ENCODE measurements around the gene OST4.

OST4 gene

GRCh38 chr2:27087823-27088410, 16.5 kb upstream of the OST4 start:
- Histone ChIP-seq H3K36me3 (ENCODE audit: insufficient read depth, low read length) (peaks cover 2% of the 10 kb centered on the region; the same call in 1 of the 2 replicates), H3K4me3 (peak overlapping the region; percentile 82), H3K9ac (ENCODE audit: insufficient read length) (peak overlapping the region; percentile 71), H3K27ac (0 out of 2 replicates have a peak overlapping the region, but pooled peaks have one; percentile 19), H3K9me3 (ENCODE audit: low read depth, low read length) (no peaks in the 10 kb centered on the region)
- no peak for DNase-seq (ENCODE audit: low read depth, low spot score)
- no peak for TF ChIP-seq POLR2AphosphoS5 (IDR thresholded peaks at IDR 0.05; ENCODE audit: borderline replicate concordance, low read depth, low read length)
- no peak for TF ChIP-seq FOXP2 (optimal IDR thresholded peaks at IDR 0.05; ENCODE audit: control extremely low read depth, extremely low read length, insufficient read depth)
- TF ChIP-seq EZH2 (IDR thresholded peaks at IDR 0.05) = no peak

DNA sequence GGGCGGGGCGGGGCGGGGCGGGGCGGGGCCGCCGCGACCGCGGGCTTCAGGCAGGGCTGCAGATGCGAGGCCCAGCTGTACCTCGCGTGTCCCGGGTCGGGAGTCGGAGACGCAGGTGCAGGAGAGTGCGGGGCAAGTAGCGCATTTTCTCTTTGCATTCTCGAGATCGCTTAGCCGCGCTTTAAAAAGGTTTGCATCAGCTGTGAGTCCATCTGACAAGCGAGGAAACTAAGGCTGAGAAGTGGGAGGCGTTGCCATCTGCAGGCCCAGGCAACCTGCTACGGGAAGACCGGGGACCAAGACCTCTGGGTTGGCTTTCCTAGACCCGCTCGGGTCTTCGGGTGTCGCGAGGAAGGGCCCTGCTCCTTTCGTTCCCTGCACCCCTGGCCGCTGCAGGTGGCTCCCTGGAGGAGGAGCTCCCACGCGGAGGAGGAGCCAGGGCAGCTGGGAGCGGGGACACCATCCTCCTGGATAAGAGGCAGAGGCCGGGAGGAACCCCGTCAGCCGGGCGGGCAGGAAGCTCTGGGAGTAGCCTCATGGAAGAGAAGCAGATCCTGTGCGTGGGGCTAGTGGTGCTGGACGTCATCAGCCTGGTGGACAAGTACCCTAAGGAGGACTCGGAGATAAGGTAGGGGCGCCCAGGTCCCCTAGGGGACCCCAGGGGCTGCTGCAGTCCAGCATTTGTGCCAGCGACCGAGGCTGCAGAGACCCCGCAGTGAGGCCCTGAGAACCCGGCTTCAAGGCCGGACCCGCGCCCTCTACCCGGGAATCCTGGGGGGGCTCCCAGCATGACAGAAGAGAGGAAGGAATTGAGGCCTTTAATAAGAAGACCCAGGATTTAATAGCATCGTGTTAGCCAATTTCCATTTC, 15.5 kb upstream of the OST4 start, which contains the start of gene KHK:
Gene KHK (plus strand): TSS at position 49 of the 870 bp plus-strand sequence. CDS start 488 bp downstream, at position 537.
- H3K36me3 ChIP-seq (ENCODE audit: insufficient read depth, low read length) = peaks cover 10% of the 10 kb centered on the region; the same call in 1 of the 2 replicates
- no peak for DNase-seq (ENCODE audit: low read depth, low spot score)
- H3K4me3 ChIP-seq = peak within 1 kb of the TSS; percentile 82
- TF ChIP-seq EZH2 (IDR thresholded peaks at IDR 0.05) (no peak), FOXP2 (optimal IDR thresholded peaks at IDR 0.05; ENCODE audit: control extremely low read depth, extremely low read length, insufficient read depth) (no peak), POLR2AphosphoS5 (IDR thresholded peaks at IDR 0.05; ENCODE audit: borderline replicate concordance, low read depth, low read length) (no peak; the same call in 1 of the 2 replicates)
- H3K9me3 ChIP-seq (ENCODE audit: low read depth, low read length) = no peaks in the 10 kb centered on the region
- H3K27ac ChIP-seq = peak within 1 kb of the TSS; percentile 73; the same call in 1 of the 2 replicates
- peak within 1 kb of the TSS; percentile 91 for H3K9ac ChIP-seq (ENCODE audit: insufficient read length)

DNA sequence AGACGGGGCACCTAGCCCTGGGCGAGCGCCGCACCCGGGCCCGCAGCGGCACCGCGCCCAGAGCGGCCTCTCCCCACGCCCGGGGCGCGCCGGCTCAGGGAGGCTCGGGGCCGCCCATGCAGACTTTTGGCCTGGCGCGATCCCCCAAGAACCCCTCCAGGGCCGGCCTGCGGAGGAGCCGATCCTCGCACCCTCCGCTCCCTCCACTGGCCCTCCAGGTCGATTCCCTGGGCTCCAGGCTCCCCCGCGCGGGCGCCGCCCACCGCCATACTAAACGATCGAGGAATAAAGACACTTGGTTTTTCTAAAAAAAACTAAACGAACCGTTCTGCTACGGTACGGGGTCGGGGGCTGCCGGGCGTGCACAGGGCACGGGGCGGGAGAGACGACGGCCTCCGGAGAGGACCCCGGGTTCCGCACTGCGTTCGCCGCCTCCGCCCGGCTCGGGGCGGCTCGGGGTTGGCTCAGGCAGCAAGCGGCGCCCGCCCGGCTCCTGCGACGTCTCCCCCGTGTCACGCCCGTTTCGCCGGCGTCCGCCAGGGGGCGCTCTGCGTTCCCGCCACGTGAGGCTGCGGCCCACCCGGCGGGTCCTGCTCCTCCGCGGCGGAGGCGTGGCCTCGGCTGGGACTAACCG, 14.8 kb upstream of the OST4 start:
- no peak for DNase-seq (ENCODE audit: low read depth, low spot score)
- H3K9ac ChIP-seq (ENCODE audit: insufficient read length) = peak overlapping the region; percentile 91
- peak overlapping the region; percentile 82 for H3K4me3 ChIP-seq
- H3K36me3 ChIP-seq (ENCODE audit: insufficient read depth, low read length) = peaks cover 17% of the 10 kb centered on the region; the same call in 1 of the 2 replicates
- no peaks in the 10 kb centered on the region for H3K9me3 ChIP-seq (ENCODE audit: low read depth, low read length)
- peak; percentile 70 for TF ChIP-seq FOXP2 (optimal IDR thresholded peaks at IDR 0.05; ENCODE audit: control extremely low read depth, extremely low read length, insufficient read depth)
- TF ChIP-seq POLR2AphosphoS5 (IDR thresholded peaks at IDR 0.05; ENCODE audit: borderline replicate concordance, low read depth, low read length) = peak; percentile 69
- no peak for TF ChIP-seq EZH2 (IDR thresholded peaks at IDR 0.05)
- H3K27ac ChIP-seq = peak overlapping the region; percentile 73; the same call in 1 of the 2 replicates

DNA sequence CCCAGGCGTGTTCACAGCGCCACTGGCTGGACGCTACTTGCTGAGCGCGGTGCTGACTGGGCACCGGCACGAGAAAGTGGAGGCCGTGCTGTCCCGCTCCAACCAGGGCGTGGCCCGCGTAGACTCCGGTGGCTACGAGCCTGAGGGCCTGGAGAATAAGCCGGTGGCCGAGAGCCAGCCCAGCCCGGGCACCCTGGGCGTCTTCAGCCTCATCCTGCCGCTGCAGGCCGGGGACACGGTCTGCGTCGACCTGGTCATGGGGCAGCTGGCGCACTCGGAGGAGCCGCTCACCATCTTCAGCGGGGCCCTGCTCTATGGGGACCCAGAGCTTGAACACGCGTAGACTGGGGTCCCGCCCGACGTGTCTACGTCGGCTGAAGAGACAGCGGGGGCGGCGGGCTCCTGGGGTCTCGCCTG, 14.2 kb upstream of the OST4 start:
- Histone ChIP-seq H3K27ac (no peak overlapping the region), H3K4me3 (peak overlapping the region; percentile 82), H3K9ac (ENCODE audit: insufficient read length) (peak overlapping the region; percentile 91), H3K36me3 (ENCODE audit: insufficient read depth, low read length) (peaks cover 17% of the 10 kb centered on the region; the same call in 1 of the 2 replicates), H3K9me3 (ENCODE audit: low read depth, low read length) (no peaks in the 10 kb centered on the region)
- TF ChIP-seq FOXP2 (optimal IDR thresholded peaks at IDR 0.05; ENCODE audit: control extremely low read depth, extremely low read length, insufficient read depth) (no peak), EZH2 (IDR thresholded peaks at IDR 0.05) (no peak), POLR2AphosphoS5 (IDR thresholded peaks at IDR 0.05; ENCODE audit: borderline replicate concordance, low read depth, low read length) (no peak)
- DNase-seq (ENCODE audit: low read depth, low spot score) = no peak

DNA sequence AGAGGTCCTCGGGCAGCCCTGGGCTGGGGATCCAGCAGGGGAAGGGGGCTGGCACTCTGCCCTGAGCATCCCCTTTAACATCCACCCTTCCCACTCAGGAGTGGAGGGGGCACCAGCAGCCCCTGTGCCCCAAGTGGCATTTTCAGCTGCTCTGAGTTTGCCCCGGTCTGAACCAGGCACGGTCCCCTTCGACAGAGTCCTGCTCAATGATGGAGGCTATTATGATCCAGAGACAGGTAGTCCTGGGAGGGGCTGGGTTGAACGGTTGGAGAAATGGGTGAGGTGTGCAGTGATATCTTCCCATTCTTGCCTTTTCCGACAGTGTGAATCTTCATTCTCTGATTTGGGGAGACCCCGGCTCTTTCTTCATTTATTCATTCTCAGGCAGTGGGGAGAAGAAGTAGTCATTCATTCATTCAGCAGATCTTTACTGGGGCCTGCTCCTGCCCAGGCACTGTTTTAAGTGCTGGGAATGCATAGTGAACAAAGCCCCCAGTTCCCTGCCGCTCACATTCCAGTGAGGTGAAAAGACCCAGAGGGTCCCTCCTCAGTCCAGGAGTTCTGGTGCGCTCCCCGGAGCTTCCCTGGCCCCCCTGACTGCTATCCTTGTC, 13.7 kb upstream of the OST4 start:
- Histone ChIP-seq H3K36me3 (ENCODE audit: insufficient read depth, low read length) (peaks cover 17% of the 10 kb centered on the region; the same call in 1 of the 2 replicates), H3K27ac (no peak overlapping the region), H3K9ac (ENCODE audit: insufficient read length) (peak overlapping the region; percentile 91), H3K4me3 (peak overlapping the region; percentile 82; the same call in 1 of the 2 replicates), H3K9me3 (ENCODE audit: low read depth, low read length) (no peaks in the 10 kb centered on the region)
- TF ChIP-seq FOXP2 (optimal IDR thresholded peaks at IDR 0.05; ENCODE audit: control extremely low read depth, extremely low read length, insufficient read depth) (no peak), EZH2 (IDR thresholded peaks at IDR 0.05) (no peak), POLR2AphosphoS5 (IDR thresholded peaks at IDR 0.05; ENCODE audit: borderline replicate concordance, low read depth, low read length) (no peak)
- no peak for DNase-seq (ENCODE audit: low read depth, low spot score)

DNA sequence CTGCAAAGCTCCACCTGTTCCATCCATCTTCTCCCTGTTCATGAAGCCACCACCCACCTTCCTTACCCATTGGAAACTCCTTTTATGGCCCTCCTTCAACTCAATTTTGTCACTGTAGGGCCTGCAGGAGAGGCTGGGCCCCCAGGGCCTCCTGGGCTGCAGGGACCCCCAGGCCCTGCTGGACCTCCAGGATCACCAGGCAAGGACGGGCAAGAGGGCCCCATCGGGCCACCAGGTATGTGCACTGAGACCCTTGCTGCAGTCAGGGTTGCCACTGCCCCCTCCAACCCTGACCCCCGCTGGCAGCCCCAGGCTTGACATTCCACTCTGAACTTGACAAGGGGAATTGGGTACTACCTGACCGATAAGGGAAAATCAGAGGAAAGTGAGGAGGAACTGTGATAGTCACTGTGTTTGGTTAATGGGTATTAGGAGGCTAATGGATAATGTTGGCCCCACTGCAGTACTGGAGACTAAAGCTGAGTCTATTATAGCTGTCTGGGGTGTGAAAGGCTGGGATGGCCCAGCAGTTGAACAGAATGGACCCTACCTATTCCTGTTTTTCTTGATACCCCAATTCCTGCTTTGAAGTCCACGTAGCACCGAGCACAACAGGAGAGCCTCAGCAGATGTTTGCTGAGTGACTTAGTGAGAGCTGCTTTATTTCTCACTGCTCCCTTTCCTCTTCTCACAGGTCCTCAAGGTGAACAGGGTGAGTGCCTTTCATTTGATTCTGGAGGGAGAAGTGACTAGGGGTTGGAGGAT, 13.0 kb upstream of the OST4 start:
- Histone ChIP-seq H3K9ac (ENCODE audit: insufficient read length) (no peak overlapping the region), H3K27ac (no peak overlapping the region), H3K9me3 (ENCODE audit: low read depth, low read length) (no peaks in the 10 kb centered on the region)

More for the DNA sequence above, 13.0 kb upstream of the OST4 start:
- peaks cover 17% of the 10 kb centered on the region; the same call in 1 of the 2 replicates for H3K36me3 ChIP-seq (ENCODE audit: insufficient read depth, low read length)
- no peak for TF ChIP-seq FOXP2 (optimal IDR thresholded peaks at IDR 0.05; ENCODE audit: control extremely low read depth, extremely low read length, insufficient read depth)
- no peak for TF ChIP-seq EZH2 (IDR thresholded peaks at IDR 0.05)
- no peak for TF ChIP-seq POLR2AphosphoS5 (IDR thresholded peaks at IDR 0.05; ENCODE audit: borderline replicate concordance, low read depth, low read length)
- H3K4me3 ChIP-seq = no peak overlapping the region
- DNase-seq (ENCODE audit: low read depth, low spot score) = no peak
